Brain pericyte (primary cell): ENCODE measurements around the gene PCID2.

Experiments
- DNase-seq: peaks from one replicate; pipeline ENCODE4 v3.0.0-alpha.2; 2012; ENCODE audit warnings: low read depth, low spot score

PCID2 gene

GRCh38 chr13:113149711-113150549 lies 58.5 kb downstream of the PCID2 start:
- no peak for DNase-seq

DNA sequence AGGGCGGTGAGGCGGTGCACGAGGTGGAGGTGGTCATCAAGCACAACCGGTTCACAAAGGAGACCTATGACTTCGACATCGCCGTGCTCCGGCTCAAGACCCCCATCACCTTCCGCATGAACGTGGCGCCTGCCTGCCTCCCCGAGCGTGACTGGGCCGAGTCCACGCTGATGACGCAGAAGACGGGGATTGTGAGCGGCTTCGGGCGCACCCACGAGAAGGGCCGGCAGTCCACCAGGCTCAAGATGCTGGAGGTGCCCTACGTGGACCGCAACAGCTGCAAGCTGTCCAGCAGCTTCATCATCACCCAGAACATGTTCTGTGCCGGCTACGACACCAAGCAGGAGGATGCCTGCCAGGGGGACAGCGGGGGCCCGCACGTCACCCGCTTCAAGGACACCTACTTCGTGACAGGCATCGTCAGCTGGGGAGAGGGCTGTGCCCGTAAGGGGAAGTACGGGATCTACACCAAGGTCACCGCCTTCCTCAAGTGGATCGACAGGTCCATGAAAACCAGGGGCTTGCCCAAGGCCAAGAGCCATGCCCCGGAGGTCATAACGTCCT lies 59.4 kb downstream of the PCID2 start:
- no peak for DNase-seq

DNA sequence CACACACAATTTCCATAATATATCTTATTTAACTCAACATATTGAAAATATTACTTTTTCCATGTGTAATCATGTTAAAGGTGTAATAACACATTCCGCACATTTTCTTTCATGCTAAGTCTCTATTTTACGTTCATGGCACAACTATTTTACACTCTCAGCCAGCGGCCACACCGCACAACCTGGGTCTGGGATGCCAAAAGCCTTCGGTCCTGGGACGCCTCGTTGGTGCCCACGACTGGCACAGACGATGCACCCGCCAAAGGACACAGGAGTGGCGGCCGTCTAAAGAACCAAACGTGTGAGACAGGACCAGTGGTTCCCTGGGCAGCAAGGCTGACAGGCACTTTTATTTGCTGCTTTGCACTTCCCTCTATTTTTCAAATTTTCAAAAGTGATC lies 60.1 kb downstream of the PCID2 start:
- DNase-seq: no peak

GRCh38 chr13:113147206-113147605 lies 61.3 kb downstream of the PCID2 start:
- no peak for DNase-seq

- DNase-seq: no peak
Measured at GRCh38 chr13:113146750-113147149, 61.7 kb downstream of the PCID2 start.

DNA sequence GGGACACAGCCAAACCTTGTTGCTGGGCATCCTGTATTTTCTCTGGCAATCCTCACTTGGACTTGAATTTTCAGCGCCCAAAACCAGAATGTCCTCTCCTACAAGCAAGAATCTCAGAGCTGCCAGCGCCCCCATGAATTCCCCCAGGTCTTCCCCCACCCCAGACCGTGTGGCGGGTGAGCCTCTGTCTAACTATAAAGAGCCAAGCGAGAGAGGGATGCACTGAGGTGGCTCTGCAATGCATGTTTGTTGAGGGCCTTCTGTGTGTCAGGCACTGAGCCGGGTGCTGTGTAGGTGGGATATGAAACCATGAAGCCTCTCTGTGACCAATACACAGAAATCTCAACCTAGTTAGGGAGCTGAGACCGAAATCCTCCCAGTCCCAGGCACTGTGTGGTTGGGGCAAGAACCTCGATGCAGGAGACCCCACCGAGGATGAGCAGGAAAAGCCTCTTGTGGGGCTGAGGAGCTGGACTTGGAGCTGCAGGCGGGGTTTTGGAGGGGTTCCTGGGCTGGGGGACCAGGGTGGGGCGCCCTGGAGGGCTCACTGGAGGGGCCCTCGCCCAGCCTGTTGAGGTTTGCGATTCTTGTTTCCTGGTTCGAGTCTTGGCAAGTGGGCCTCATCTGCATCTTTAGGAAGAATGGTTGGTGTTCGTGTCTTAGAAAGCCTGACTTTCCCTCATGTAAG lies 62.4 kb downstream of the PCID2 start:
- DNase-seq: no peak

- no peak for DNase-seq
Measured at GRCh38 chr13:113145496-113145895, 63.0 kb downstream of the PCID2 start.

GRCh38 chr13:113144255-113144629 lies 64.2 kb downstream of the PCID2 start:
- DNase-seq: no peak

DNA sequence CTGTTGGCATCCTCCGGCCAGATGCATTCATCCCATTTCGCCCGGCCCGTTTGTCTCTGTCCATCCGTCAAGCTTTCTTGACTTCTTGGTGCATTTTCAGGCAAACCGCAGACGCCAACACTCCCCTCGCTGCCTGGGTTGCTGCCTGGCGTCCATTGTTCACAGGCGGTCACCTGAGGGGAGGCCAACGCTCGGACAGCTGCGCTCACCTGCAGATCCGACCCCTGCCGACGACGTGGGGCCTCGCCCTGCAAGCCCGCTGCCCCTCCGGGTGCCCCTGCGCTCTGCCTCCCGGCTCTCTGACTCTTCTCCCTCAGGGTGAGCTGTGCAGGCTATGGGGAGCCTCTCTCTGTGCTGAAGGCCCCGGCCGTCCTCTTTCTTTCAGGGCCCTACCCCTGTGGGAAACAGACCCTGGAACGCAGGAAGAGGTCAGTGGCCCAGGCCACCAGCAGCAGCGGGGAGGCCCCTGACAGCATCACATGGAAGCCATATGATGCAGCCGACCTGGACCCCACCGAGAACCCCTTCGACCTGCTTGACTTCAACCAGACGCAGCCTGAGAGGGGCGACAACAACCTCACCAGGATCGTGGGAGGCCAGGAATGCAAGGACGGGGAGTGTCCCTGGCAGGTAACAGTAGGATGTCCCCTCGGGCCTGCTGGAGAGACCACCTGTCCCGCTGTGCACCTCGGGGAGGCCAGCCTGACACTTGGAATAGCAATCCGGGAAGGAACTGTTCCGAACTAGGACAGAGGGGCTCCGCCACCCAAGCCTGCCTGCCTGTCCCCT lies 64.8 kb downstream of the PCID2 start:
- no peak for DNase-seq

- no peak for DNase-seq
Measured at GRCh38 chr13:113142876-113143275, 65.6 kb downstream of the PCID2 start.

DNA sequence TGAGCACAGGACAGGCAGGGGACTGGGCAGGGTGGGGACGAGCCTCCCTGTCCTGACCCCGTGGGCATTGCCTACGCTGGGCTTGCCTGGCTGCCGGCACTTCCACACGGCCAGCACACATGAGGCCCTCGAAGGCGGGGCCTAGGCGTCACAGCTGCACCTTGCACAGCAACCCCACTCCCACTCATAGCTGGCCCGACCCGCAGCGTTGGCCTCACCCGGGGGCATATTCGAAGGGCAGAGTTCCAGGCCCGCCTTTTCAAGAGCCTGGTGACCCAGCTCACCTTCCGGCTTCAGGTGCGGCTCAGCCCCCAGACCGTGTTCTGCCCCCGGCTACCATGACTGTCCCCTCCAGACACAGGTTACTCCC lies 66.9 kb downstream of the PCID2 start:
- no peak for DNase-seq

GRCh38 chr13:113140677-113141600 lies 67.5 kb downstream of the PCID2 start:
- no peak for DNase-seq

- no peak for DNase-seq
Measured at GRCh38 chr13:113139577-113139976, 68.9 kb downstream of the PCID2 start.

GRCh38 chr13:113138792-113139551 lies 69.5 kb downstream of the PCID2 start:
- DNase-seq: no peak

- DNase-seq: no peak
Measured at GRCh38 chr13:113137691-113138298, 70.7 kb downstream of the PCID2 start.

DNA sequence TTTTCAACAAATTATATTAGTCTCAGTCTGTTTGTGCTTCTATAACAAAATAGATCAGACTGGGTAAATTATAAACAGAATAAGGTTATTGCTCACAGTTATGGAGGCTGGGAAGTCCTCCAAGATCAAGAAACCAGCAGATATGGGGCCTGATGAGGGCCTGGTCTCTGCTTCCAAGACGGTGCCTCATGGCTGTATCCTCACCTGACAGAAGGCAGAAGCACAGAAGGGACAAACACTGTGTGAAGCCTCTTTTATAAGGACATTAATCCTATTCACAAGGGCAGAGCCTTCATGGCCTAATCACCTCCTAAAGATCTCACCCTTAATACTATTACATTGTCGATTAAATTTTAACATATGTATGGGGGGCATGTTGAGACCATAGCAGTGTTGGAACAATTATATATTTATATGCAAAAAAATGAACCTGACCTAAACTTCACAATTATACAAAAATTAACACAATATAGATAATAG lies 73.1 kb downstream of the PCID2 start:
- no peak for DNase-seq

GRCh38 chr13:113129921-113130750 lies 78.3 kb downstream of the PCID2 start:
- no peak for DNase-seq

GRCh38 chr13:113129480-113129879 lies 79.0 kb downstream of the PCID2 start:
- DNase-seq: no peak
